GM18951 (cell line): ENCODE results near the gene CCKAR.

Experiments used
- POLR2A ChIP-seq: IDR thresholded peaks from 4 replicates; pipeline ENCODE4 v1.6.1; 2011; ENCODE audit warnings: mild to moderate bottlenecking; ENCODE audit not compliant: insufficient read length, insufficient read depth; ENCODE audit errors: extremely low read depth
- in situ Hi-C: fragments of 300-500 bp; cut with MboI; formaldehyde crosslinking; loops from one replicate; pipeline ENCODE4 v1.12.0; 2022; ENCODE audit warnings: low sequenced_read_pairs, mixed read lengths, inconsistent platforms; ENCODE audit not compliant: unreplicated experiment

Gene CCKAR

GRCh38 chr4:26482508-26483462 lies 7.5 kb downstream of the CCKAR start:
- in situ Hi-C loops = no loop called here
- no peak for TF ChIP-seq POLR2A

GRCh38 chr4:26478330-26478729 lies 12.0 kb downstream of the CCKAR start:
- in situ Hi-C loops = no loop called here

GRCh38 chr4:26476545-26476944 lies 13.7 kb downstream of the CCKAR start:
- no peak for TF ChIP-seq POLR2A
- in situ Hi-C loops = no loop called here

More at GRCh38 chr4:26478330-26478729, 12.0 kb downstream of the CCKAR start:
- TF ChIP-seq POLR2A = no peak

GRCh38 chr4:26475716-26476115 lies 14.6 kb downstream of the CCKAR start:
- TF ChIP-seq POLR2A = no peak
- in situ Hi-C loops = no loop called here

- TF ChIP-seq POLR2A = no peak
- in situ Hi-C loops = loop anchor here (25.0 kb wide), 1 partner anchor 538 kb away; no protein-coding TSS in a partner anchor
Measured at GRCh38 chr4:26474551-26474950, 15.7 kb downstream of the CCKAR start.

- in situ Hi-C loops = loop anchor here (25.0 kb wide), 1 partner anchor 538 kb away; no protein-coding TSS in a partner anchor
- no peak for TF ChIP-seq POLR2A
Measured at GRCh38 chr4:26473893-26474292, 16.4 kb downstream of the CCKAR start.

DNA sequence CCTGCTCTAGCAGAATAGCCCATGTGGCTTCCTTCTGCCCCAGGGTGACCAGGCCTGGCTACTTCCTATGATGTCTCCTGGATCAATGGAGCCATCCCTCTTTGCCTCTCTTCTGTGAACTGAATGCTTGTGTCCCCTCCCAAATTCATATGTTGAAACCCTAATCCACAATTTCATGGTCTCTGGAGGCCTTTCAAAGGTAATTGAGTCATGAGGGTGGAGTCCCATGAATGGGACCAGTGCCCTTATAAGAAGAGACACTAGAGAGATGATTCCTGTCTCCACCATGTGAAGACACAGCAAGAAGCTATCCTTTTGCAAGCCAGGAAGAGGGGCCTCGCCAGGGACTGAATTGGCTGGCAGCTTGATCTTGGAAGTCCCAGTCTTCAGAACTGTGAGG lies 18.4 kb downstream of the CCKAR start:
- in situ Hi-C loops = loop anchor here (25.0 kb wide), 1 partner anchor 540 kb away; no protein-coding TSS in a partner anchor
- no peak for TF ChIP-seq POLR2A

GRCh38 chr4:26468977-26469376 lies 21.3 kb downstream of the CCKAR start:
- no peak for TF ChIP-seq POLR2A
- in situ Hi-C loops = loop anchor here (25.0 kb wide), 1 partner anchor 543 kb away; no protein-coding TSS in a partner anchor

DNA sequence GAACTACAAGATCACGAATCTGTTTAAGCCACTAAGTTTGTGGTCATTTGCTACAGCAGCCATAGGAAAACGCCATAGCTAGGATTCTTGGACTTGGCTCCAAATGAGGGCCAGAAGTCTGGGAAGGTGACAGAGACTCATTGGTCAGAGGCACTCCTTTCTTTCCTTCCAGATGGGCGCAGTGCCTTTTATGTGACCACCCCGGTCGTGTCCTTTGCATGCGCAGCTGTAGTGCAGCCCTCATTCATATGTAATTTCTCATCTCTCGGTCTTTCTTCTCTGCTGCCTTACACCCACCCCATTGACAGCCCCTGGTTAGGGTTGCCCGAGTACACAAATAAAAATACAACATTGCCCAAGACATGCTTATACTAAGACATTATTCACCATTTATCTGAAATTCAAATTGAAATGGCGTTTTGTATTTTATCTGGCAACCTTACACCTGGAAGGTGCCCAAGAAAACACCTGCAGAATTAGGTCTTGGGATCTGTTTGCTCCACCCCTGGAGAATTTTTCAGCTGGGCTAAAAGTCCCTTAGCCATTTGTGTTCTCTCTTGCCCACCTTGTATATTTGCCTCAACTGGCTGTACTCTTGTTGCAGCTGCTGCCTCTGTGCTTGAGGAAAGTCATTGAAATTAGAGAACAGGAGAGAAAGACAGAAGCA lies 21.9 kb downstream of the CCKAR start:
- TF ChIP-seq POLR2A = no peak
- in situ Hi-C loops = loop anchor here (25.0 kb wide), 1 partner anchor 544 kb away; no protein-coding TSS in a partner anchor

DNA sequence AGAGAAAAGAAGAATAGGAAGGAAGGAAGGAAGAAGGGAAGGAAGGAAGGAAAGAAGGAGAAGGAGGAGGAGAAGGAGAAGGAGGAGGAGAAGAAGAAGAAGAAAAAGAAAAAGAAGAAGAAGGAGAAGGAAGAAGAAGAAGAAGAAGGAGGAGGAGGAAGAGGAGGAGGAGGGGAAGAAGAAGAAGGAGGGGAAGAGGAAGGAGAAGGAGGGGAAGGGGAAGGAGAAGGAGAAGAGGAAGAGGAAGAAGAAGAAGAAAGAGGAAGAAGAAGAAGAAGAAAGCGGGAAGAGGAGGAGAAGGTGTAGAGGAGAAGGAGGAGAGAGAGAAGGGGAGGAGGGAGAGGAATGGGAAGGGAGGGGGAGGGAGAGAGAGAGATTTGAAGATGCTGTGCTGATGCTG lies 22.6 kb downstream of the CCKAR start:
- in situ Hi-C loops = loop anchor here (25.0 kb wide), 1 partner anchor 545 kb away; no protein-coding TSS in a partner anchor
- no peak for TF ChIP-seq POLR2A

- in situ Hi-C loops = loop anchor here (25.0 kb wide), 1 partner anchor 546 kb away; no protein-coding TSS in a partner anchor
- no peak for TF ChIP-seq POLR2A
Measured at GRCh38 chr4:26466578-26467270, 23.6 kb downstream of the CCKAR start.

GRCh38 chr4:26464420-26465095 lies 25.7 kb downstream of the CCKAR start:
- in situ Hi-C loops = loop anchor here (25.0 kb wide), 1 partner anchor 548 kb away; no protein-coding TSS in a partner anchor

More at GRCh38 chr4:26464420-26465095, 25.7 kb downstream of the CCKAR start:
- TF ChIP-seq POLR2A = no peak
